ENCODE results near the gene TOR1AIP2.

DNA sequence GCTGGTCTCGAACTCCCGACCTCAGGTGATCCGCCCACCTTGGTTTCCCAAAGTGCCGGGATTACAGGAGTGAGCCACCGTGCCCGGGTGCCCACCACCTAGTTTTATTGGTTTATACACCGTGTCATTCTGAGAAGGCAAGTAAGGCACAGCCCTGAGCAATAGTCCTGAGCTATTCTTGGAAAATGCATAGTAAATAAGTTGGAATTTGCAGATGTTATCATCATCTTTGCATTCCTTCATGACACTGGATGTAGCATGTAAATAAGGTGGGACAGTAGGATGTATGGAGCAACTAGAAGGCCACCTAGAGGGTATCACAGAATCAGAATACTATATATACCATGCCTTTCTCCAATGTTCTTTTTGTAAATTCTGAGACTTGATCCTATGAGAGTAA lies 11.0 kb downstream of the TOR1AIP2 start:
- no peak for TF ChIP-seq CTCF (IDR thresholded peaks at IDR 0.05)
- TF ChIP-seq POLR2AphosphoS5 (IDR thresholded peaks at IDR 0.05), result no peak
